ENCODE results near the gene GRIN2C.

DNA sequence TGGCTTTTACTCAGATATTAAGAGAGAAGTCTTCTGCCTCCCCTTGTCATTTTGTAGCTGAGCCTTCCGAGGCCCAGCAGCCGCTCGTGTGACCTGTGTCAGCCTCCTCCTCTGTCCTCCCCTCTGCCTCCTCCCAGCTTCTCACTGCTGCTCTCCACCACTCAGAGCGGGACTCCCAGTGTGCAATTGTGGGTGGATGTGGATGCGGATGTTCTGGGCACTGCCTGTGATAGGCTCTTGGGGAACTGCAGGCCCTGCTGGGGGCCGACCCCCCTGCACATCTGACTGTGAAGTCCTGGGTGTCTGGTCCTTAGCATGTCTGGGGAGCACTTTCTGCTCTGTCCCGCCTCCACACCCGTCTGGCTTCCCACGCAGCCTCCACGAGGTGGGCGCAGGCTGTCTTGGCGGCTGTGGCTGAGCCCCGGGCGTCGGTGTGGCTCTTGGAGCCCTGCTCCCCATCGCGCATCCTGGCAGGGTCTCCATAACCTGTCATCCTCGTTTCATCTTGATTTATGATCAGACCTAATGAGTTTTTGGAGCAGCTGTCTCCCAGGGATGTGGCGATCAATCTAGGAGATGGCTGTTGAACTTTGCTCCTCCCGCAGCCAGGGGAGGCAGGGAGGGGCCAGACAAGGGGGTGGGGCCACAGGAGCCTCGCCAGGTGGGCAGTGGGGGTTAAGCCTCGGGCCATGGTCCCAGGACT lies 28.1 kb downstream of the GRIN2C start:
- TF ChIP-seq EZH2 (IDR thresholded peaks at IDR 0.05; ENCODE audit: borderline replicate concordance, low read depth, low read length, severe bottlenecking), result no peak
- TF ChIP-seq, protein P1, sequence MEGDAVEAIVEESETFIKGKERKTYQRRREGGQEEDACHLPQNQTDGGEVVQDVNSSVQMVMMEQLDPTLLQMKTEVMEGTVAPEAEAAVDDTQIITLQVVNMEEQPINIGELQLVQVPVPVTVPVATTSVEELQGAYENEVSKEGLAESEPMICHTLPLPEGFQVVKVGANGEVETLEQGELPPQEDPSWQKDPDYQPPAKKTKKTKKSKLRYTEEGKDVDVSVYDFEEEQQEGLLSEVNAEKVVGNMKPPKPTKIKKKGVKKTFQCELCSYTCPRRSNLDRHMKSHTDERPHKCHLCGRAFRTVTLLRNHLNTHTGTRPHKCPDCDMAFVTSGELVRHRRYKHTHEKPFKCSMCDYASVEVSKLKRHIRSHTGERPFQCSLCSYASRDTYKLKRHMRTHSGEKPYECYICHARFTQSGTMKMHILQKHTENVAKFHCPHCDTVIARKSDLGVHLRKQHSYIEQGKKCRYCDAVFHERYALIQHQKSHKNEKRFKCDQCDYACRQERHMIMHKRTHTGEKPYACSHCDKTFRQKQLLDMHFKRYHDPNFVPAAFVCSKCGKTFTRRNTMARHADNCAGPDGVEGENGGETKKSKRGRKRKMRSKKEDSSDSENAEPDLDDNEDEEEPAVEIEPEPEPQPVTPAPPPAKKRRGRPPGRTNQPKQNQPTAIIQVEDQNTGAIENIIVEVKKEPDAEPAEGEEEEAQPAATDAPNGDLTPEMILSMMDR (IDR thresholded peaks at IDR 0.05; ENCODE audit: borderline replicate concordance, extremely low read depth, low read length, poor library complexity, severe bottlenecking), result no peak

Measured in DND-41 (cell line).